Mucosa of descending colon (tissue), 3 donors: ENCODE measurements around the gene RASSF7. TPM values are rescaled to one million over a fixed set of nuclear protein-coding genes. Genes with fewer than 3 reads are reported as not detected.

Experiments used
- ATAC-seq: fragments of 200-7000 bp; cut with Tn5 transposase; one replicate; pipeline ENCODE4 v1.9.1; 2020; ENCODE audit warnings: mild to moderate bottlenecking, moderate library complexity
- DNase-seq, 3 donors: peaks; one replicate each; pipeline ENCODE4 v3.0.0-alpha.2; 2020
- H3K36me3 ChIP-seq: fragments of 200-600 bp; one replicate; pipeline ENCODE4 v1.8.0; 2021; ENCODE audit warnings: low read depth, mild to moderate bottlenecking
- H3K4me1 ChIP-seq: fragments of 200-600 bp; one replicate; pipeline ENCODE4 v1.8.0; 2021; ENCODE audit warnings: low read depth, mild to moderate bottlenecking
- H3K4me3 ChIP-seq: fragments of 200-600 bp; one replicate; pipeline ENCODE4 v1.8.0; 2021; ENCODE audit warnings: mild to moderate bottlenecking
- H3K9me3 ChIP-seq: fragments of 200-600 bp; one replicate; pipeline ENCODE4 v1.8.0; 2021; ENCODE audit warnings: mild to moderate bottlenecking
- intact Hi-C, 2 donors: fragments of 100-400 bp; cut with DNase I in 1 of 2; cut with micrococcal nuclease in 1 of 2; formaldehyde crosslinking; loops; one replicate each; pipeline versions ENCODE4 v1.11.0 to v1.11.1; 2022; cut with DNase I, micrococcal nuclease
- total RNA-seq, 3 donors: library from RNA; stranded (reverse); fragmentation: NEBNext Ultra II Directional in 2 of 3; extraction: Animal tissue kit (Norgen Biotek cat#: 25700) in 2 of 3; gene quantifications; one replicate each; pipeline versions ENCODE4 v1.2.1 to v1.2.4, GENCODE V29; 2021 to 2023
- TF ChIP-seq, protein P1 (sequence below): fragments of 200-600 bp; IDR thresholded peaks from one replicate; pipeline ENCODE4 v1.8.0; 2022; ENCODE audit warnings: antibody characterized with exemption, mild to moderate bottlenecking
- donor health status: DM: no; HTN: no; CAD: no; lungs with moderate emphysema.
- donor health status: DM: no; HTN: no; CAD: no.
- donor health status: DM: no; HTN: yes; CAD: no.

RASSF7 gene
- total RNA-seq, 3 donors from 2014 or later, result 45.7 to 108 (median 83.7) TPM

GRCh38 chr11:541433-541885 is 19.3 kb upstream of the RASSF7 start:
- ATAC-seq (no peak), DNase-seq (peak; percentile 23 to 66 (median 61))
- H3K9me3 ChIP-seq, result no peaks in the 10 kb centered on the region
- H3K36me3 ChIP-seq, result no peaks in the 10 kb centered on the region
- TF ChIP-seq, protein P1, sequence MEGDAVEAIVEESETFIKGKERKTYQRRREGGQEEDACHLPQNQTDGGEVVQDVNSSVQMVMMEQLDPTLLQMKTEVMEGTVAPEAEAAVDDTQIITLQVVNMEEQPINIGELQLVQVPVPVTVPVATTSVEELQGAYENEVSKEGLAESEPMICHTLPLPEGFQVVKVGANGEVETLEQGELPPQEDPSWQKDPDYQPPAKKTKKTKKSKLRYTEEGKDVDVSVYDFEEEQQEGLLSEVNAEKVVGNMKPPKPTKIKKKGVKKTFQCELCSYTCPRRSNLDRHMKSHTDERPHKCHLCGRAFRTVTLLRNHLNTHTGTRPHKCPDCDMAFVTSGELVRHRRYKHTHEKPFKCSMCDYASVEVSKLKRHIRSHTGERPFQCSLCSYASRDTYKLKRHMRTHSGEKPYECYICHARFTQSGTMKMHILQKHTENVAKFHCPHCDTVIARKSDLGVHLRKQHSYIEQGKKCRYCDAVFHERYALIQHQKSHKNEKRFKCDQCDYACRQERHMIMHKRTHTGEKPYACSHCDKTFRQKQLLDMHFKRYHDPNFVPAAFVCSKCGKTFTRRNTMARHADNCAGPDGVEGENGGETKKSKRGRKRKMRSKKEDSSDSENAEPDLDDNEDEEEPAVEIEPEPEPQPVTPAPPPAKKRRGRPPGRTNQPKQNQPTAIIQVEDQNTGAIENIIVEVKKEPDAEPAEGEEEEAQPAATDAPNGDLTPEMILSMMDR, result no peak
- intact Hi-C loops, result no loop called here
- H3K4me3 ChIP-seq, result no peak overlapping the region
- peaks cover 14% of the 10 kb centered on the region for H3K4me1 ChIP-seq

- H3K9me3 ChIP-seq, result no peaks in the 10 kb centered on the region
- TF ChIP-seq, protein P1, result no peak
- DNase-seq, result peak in 1 of 3 donors; percentile 1
Measured at GRCh38 chr11:544817-545166, 16.0 kb upstream of the RASSF7 start.

DNA sequence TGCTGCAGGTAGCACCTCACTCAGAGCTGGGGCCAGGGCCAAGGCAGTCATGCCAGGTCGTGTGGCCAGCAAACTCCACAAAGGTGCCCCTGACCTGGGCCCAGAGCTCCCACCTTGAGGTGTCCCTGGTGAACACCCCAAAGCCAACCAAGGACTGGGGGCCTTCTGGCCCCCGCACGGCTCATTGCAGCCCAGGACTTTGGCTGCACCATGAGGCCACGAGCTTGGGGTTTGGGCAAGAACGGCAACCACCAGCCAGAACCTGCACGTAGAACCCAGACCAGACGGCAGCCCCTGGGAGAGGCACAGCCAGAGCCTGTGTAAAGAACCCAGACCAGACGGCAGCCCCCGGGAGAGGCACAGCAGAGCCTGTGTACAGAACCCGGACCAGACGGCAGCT is 15.6 kb upstream of the RASSF7 start:
- ATAC-seq, result no peak
- H3K4me3 ChIP-seq, result no peak overlapping the region
- intact Hi-C loops, result no loop called here
- H3K36me3 ChIP-seq, result no peaks in the 10 kb centered on the region
- TF ChIP-seq, protein P1, result no peak
- H3K4me1 ChIP-seq, result peaks cover 5% of the 10 kb centered on the region
- no peaks in the 10 kb centered on the region for H3K9me3 ChIP-seq
- DNase-seq, result peak in 1 of 3 donors; percentile 21

More at GRCh38 chr11:544817-545166, 16.0 kb upstream of the RASSF7 start:
- peaks cover 5% of the 10 kb centered on the region for H3K4me1 ChIP-seq
- ATAC-seq, result no peak
- no peak overlapping the region for H3K4me3 ChIP-seq
- no peaks in the 10 kb centered on the region for H3K36me3 ChIP-seq
- intact Hi-C loops, result no loop called here

DNA sequence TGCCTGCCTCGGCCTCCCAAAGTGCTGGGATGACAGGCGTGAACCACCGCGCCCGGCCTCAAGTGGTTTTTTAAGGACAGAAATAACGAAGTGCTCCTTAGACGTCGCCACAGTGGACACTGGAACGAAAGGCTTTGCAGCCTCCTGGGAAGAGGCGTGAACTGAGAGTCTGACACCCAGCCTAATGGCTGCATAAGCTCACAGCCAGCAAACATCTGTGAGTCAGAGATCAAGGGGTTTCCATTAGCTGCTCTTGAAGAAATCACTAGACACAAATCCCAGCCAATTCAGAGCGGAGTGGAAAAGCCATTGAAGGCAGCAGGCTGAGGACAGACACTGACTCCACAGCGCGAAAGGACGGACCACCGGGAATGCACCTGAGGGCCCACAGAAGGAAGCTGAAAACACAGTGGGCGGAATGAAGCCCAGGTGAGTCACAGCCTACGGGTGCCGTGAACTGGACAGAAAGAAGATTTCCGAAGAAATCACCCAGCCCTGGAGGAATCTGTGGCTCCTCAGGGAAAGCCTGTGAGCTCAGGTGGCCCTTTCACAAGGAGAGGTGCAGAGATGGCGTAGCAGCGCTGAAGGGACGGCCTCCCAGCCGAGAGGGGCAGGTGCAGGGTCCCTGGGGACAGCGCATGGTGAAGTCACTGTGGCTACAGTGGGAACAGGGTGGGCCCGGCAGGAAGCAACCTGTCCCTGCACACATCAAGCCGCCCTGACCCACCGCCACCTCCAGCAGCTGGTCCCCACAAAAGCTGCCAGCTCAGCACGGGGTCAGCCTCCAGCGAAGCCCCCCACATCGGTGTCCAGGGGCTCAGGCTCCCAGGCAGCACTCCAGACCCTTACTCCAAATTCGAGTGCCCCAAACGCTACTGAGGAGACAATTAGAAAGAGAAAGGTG is 11.8 kb upstream of the RASSF7 start:
- no peaks in the 10 kb centered on the region for H3K36me3 ChIP-seq
- ATAC-seq (no peak), DNase-seq (peak in 2 of 3 donors; percentile 20 to 48)
- intact Hi-C loops, result no loop called here
- TF ChIP-seq, protein P1, result no peak
- H3K9me3 ChIP-seq, result no peaks in the 10 kb centered on the region
- no peak overlapping the region for H3K4me3 ChIP-seq
- peaks cover 7% of the 10 kb centered on the region for H3K4me1 ChIP-seq

- Histone ChIP-seq H3K4me1 (peaks cover 12% of the 10 kb centered on the region), H3K9me3 (no peaks in the 10 kb centered on the region), H3K36me3 (no peaks in the 10 kb centered on the region), H3K4me3 (no peak overlapping the region)
- DNase-seq (no peak), ATAC-seq (no peak)
- intact Hi-C loops, result loop anchor here (10.0 kb wide), 1 partner anchor 175 kb away; no protein-coding TSS in a partner anchor
- TF ChIP-seq, protein P1, result no peak
Measured at GRCh38 chr11:550021-550745, 10.6 kb upstream of the RASSF7 start.
